Subcutaneous abdominal adipose tissue (tissue), 5 donors: ENCODE data around the gene TSHZ1.

Experiments used
- H3K27ac ChIP-seq: one replicate; pipeline ENCODE4 v1.7.0; 2013; ENCODE audit warnings: low read depth, mild to moderate bottlenecking, inconsistent platforms, low read length, moderate library complexity
- H3K27me3 ChIP-seq, 5 donors: one replicate each; pipeline ENCODE4 v1.7.0; 2013; ENCODE audit warnings: low read length in 5 of 5, inconsistent platforms in 1 of 5; ENCODE audit not compliant: control insufficient read depth in 5 of 5, insufficient read depth in 4 of 5
- H3K36me3 ChIP-seq, 5 donors: one replicate each; pipeline ENCODE4 v1.7.0; 2013; ENCODE audit warnings: low read length in 5 of 5; ENCODE audit not compliant: control insufficient read depth in 5 of 5, insufficient read depth in 5 of 5
- H3K4me1 ChIP-seq, 5 donors: one replicate each; pipeline ENCODE4 v1.7.0; 2013; ENCODE audit warnings: low read length in 5 of 5, mild to moderate bottlenecking in 3 of 5, moderate library complexity in 1 of 5; ENCODE audit not compliant: control insufficient read depth in 5 of 5, insufficient read depth in 5 of 5
- H3K4me3 ChIP-seq, 5 donors: one replicate each; pipeline ENCODE4 v1.7.0; 2013; ENCODE audit warnings: low read length in 5 of 5, low read depth in 1 of 5
- H3K9ac ChIP-seq, 5 donors: one replicate each; pipeline ENCODE4 v1.7.0; 2013; ENCODE audit warnings: low read length in 5 of 5, mild to moderate bottlenecking in 4 of 5, moderate library complexity in 3 of 5
- H3K9me3 ChIP-seq, 5 donors: one replicate each; pipeline ENCODE4 v1.7.0; 2013; ENCODE audit warnings: low read length in 5 of 5; ENCODE audit not compliant: control insufficient read depth in 5 of 5
- donor health status: healthy.
- donor health status: healthy.
- donor health status: healthy.
- donor health status: healthy.
- donor health status: healthy.

The TSHZ1 gene

DNA sequence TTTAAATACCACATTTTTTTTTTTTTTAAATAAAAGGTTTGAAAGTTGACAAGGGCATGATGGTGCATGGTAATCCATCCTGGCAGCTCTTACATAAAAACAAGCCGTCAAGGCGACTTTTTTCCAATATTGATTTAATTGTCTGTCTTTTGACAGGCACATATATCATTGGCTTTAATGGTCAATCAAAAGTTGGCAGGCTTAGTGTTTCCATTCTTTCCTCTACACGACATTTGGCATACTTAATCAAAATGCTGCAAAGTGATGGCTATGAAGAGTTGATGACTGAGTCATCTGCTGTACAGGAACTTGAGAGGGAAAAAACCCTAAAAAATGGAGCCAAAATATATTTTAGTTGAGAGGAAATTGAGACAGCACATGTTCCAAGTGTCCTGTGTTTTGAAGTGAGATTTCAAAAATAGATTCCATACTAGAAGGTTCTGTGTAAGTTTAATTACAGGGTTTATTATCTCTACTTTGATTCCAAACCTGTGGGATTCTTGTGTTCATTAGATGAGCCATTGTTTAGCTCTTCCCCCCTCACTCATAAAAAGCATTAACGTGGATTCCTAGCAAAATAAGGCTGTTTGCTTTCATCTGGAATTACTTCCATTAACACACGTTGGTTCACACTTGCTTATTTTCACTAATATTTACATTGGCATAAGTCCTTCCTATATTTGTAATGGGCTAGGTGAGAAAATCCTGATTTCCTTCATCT is 3.2 kb downstream of the TSHZ1 start:
- no peaks in the 10 kb centered on the region for H3K27me3 ChIP-seq
- peaks cover 2 to 67% (median 49%) of the 10 kb centered on the region in 5 donors for H3K4me1 ChIP-seq
- peak overlapping the region in 1 of 5 donors; percentile 12 for H3K9ac ChIP-seq
- peak overlapping the region in 2 of 5 donors; percentile 68 to 74 for H3K4me3 ChIP-seq
- peak overlapping the region; percentile 80 for H3K27ac ChIP-seq
- H3K9me3 ChIP-seq: no peaks in the 10 kb centered on the region
- H3K36me3 ChIP-seq: no peaks in the 10 kb centered on the region

- H3K36me3 ChIP-seq: no peaks in the 10 kb centered on the region
- no peaks in the 10 kb centered on the region for H3K9me3 ChIP-seq
- no peaks in the 10 kb centered on the region for H3K27me3 ChIP-seq
- peak overlapping the region; percentile 80 for H3K27ac ChIP-seq
- H3K9ac ChIP-seq: peak overlapping the region in 1 of 5 donors; percentile 12
- peak overlapping the region in 1 of 5 donors; percentile 74 for H3K4me3 ChIP-seq
- H3K4me1 ChIP-seq: peaks cover 2 to 70% (median 49%) of the 10 kb centered on the region in 5 donors
Observed at GRCh38 chr18:75214332-75214690, 3.7 kb downstream of the TSHZ1 start.

DNA sequence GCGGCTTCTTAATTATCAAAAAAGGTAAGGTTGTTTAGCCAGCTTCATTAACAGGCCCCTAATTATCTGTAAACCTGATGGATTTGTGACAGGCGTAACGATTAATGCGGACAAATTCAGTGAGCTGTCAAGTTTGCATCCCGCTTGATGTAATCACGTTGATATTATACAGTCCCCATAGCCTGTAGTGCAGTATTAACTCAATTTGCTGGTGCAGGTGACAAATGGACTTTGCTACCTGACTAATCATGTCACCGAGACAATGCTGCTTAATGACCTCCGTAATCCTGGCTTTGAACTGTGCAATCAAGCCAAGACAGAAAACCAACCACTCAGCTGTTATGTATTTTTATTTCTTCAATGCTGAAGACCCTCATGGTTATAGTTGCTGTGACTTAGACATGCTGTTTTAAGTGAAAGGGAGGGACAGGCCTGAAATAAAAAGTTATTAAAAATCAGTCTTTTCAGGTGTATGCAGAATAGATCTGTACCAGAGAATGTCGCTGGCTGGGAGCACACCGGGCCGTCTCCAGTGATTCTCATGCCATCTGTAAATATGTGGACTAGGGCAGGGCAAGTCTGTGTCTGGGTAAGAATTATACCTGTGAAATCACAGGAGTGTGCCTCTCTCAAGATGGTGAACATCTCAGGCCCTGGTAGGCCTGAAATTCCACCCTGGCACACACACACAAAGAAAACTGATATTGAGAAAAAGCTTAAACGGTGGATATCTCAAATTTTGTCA is 4.3 kb downstream of the TSHZ1 start:
- Histone ChIP-seq H3K27me3 (no peaks in the 10 kb centered on the region), H3K4me1 (peaks cover 2 to 71% (median 47%) of the 10 kb centered on the region in 5 donors), H3K27ac (peak overlapping the region; percentile 80), H3K9ac (no peak overlapping the region), H3K9me3 (no peaks in the 10 kb centered on the region), H3K36me3 (no peaks in the 10 kb centered on the region), H3K4me3 (no peak overlapping the region)

- H3K4me3 ChIP-seq: no peak overlapping the region
- H3K4me1 ChIP-seq: peaks cover 0 to 71% (median 46%) of the 10 kb centered on the region in 5 donors
- H3K36me3 ChIP-seq: no peaks in the 10 kb centered on the region
- no peak overlapping the region for H3K9ac ChIP-seq
- peak overlapping the region; percentile 80 for H3K27ac ChIP-seq
- no peaks in the 10 kb centered on the region for H3K27me3 ChIP-seq
- no peaks in the 10 kb centered on the region for H3K9me3 ChIP-seq
Observed at GRCh38 chr18:75215663-75216062, 5.1 kb downstream of the TSHZ1 start.

- Histone ChIP-seq H3K4me1 (peaks cover 0 to 76% (median 51%) of the 10 kb centered on the region in 5 donors), H3K9ac (no peak overlapping the region), H3K27ac (peak overlapping the region; percentile 43)
Observed at GRCh38 chr18:75216212-75216910, 5.8 kb downstream of the TSHZ1 start.

DNA sequence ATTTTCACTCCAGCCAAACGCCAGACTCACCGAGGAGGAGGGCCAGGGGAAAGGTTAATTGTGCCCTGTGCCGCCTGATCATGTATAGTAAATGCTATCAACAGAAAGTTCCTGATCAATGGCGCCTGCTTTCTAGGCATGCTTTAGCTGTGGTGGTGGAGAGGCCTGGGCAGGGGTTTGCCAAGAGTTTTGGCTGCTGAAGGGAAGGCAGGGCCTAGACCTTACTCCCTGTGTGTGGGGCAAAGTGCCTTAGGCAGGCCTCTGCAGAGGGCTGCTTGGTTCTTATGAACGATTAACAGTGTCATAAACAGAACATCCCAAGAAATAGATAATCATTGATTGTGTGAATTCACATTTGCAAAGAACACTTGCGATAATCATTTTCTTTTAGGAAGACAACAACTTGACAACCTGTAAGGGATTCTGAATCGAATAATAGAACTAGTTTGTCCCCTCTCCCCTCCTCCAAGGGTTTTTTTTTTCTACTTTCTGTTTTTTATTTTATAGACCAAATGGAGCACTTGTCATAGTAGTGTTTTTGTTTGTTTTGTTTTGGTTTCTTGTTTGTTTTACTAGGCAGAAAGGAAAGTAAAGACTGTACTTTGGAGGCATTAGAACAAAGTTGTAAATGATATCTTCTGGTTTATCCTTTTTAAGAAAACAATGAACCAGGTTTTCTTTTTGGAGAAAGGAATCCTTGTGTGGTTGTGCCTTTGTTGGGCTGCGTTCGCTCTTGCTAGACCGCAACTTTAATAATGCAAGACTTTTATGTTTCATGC is 6.5 kb downstream of the TSHZ1 start:
- Histone ChIP-seq H3K9ac (no peak overlapping the region), H3K27ac (peak overlapping the region; percentile 43), H3K4me1 (peaks cover 0 to 83% (median 49%) of the 10 kb centered on the region in 5 donors), H3K4me3 (peak overlapping the region in 3 of 5 donors; percentile 7 to 26 (median 23)), H3K9me3 (no peaks in the 10 kb centered on the region), H3K36me3 (no peaks in the 10 kb centered on the region), H3K27me3 (no peaks in the 10 kb centered on the region)

More at GRCh38 chr18:75216212-75216910, 5.8 kb downstream of the TSHZ1 start:
- Histone ChIP-seq H3K27me3 (no peaks in the 10 kb centered on the region), H3K4me3 (peak overlapping the region in 3 of 5 donors; percentile 7 to 26 (median 23)), H3K36me3 (no peaks in the 10 kb centered on the region), H3K9me3 (no peaks in the 10 kb centered on the region)

DNA sequence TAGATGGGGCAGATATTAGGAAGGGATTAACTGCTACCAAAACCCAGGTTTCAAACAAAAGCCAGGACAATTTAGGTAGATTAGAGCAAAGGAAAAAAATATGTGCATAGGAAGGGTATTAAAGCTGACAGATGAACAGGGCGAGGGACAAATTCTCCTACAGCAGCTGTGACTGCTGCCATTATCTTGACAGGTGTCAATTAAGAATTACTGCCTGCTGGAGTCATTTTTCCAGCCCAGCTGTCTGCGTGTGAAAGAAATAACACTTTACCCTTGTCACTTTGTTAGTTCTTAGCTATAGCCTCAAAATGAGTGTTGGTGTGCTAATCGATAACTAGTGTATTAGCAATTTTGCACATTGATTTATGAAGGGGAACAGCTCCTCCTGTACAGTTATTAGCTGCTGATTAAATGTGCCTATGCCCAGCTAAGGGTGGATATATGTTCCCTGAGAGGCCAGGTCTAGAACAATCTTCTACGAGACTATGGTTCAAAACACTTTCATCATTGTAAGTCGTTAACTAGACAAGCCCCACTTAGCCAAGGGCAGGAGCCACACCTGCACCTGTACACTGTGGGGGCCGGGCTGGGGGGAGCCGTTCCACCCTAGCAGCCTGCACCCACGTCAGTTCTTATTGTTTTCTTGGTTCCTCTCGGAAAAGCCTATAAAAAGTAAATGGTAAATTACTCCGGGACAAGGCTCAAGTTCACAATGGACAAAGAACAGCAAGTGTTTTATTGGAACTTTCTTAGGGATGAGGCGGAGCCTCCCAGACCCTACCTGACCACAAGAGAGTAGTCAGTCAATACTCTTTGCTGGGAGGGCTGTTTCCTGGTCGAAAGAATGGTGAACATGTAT is 7.7 kb downstream of the TSHZ1 start:
- no peak overlapping the region for H3K4me3 ChIP-seq
- H3K9ac ChIP-seq: no peak overlapping the region
- no peaks in the 10 kb centered on the region for H3K36me3 ChIP-seq
- peak overlapping the region; percentile 43 for H3K27ac ChIP-seq
- peaks cover 0 to 81% (median 37%) of the 10 kb centered on the region in 5 donors for H3K4me1 ChIP-seq
- no peaks in the 10 kb centered on the region for H3K9me3 ChIP-seq
- H3K27me3 ChIP-seq: no peaks in the 10 kb centered on the region

- Histone ChIP-seq H3K27ac (no peak overlapping the region), H3K4me3 (no peak overlapping the region), H3K4me1 (peaks cover 0 to 68% (median 35%) of the 10 kb centered on the region in 5 donors), H3K36me3 (no peaks in the 10 kb centered on the region), H3K27me3 (no peaks in the 10 kb centered on the region), H3K9ac (no peak overlapping the region), H3K9me3 (no peaks in the 10 kb centered on the region)
Observed at GRCh38 chr18:75219745-75220375, 9.3 kb downstream of the TSHZ1 start.
